Mammary epithelial cell (primary cell): ENCODE data around the gene CPA3.

ENCODE experiments used
- EZH2 ChIP-seq: IDR thresholded peaks from 2 replicates; pipeline ENCODE4 v1.6.1; 2012; ENCODE audit warnings: low read length, inconsistent platforms, borderline replicate concordance
- TF ChIP-seq, protein P1 (sequence below), 2 donors: IDR thresholded peaks in 1 of 2; conservative IDR thresholded peaks in 1 of 2; 2 replicates each; pipeline ENCODE4 v1.5.1; 2011 to 2012; ENCODE audit warnings: inconsistent platforms in 2 of 2, low read length in 2 of 2, mild to moderate bottlenecking in 2 of 2, control low read depth in 1 of 2, low read depth in 1 of 2; ENCODE audit not compliant: insufficient read depth in 1 of 2; ENCODE audit errors: extremely low read depth in 1 of 2

DNA sequence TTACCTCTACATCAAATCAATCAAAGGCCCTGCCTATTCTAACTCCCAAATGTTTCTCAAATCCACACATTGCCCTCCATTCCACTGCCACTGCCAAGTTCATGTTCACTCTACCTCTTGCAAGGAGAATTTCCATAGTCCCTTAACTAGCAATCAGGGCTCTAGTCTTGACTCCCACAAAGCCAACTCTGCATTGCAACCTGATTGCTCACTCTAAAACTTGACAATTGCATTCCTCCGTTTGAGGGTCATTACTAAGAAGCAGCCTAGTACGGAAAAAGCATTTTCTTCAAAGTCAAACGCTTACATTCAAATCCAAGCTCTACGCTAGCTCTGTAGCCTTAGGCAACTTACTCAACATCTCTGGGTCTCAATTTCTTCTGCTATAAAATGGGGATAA, 1.2 kb downstream of the CPA3 start:
- TF ChIP-seq, protein P1, sequence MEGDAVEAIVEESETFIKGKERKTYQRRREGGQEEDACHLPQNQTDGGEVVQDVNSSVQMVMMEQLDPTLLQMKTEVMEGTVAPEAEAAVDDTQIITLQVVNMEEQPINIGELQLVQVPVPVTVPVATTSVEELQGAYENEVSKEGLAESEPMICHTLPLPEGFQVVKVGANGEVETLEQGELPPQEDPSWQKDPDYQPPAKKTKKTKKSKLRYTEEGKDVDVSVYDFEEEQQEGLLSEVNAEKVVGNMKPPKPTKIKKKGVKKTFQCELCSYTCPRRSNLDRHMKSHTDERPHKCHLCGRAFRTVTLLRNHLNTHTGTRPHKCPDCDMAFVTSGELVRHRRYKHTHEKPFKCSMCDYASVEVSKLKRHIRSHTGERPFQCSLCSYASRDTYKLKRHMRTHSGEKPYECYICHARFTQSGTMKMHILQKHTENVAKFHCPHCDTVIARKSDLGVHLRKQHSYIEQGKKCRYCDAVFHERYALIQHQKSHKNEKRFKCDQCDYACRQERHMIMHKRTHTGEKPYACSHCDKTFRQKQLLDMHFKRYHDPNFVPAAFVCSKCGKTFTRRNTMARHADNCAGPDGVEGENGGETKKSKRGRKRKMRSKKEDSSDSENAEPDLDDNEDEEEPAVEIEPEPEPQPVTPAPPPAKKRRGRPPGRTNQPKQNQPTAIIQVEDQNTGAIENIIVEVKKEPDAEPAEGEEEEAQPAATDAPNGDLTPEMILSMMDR (conservative IDR thresholded peaks at IDR 0.05 in 1 of 2, IDR thresholded peaks at IDR 0.05 in 1 of 2; ENCODE audit: extremely low read depth in 1 of 2, insufficient read depth in 1 of 2, low read depth in 1 of 2, low read length in 2 of 2), result no peak
- TF ChIP-seq EZH2, result no peak
